NCI-H187 (cell line): ENCODE data around the gene USP6NL.
A peak's percentile ranks its signal among the peaks of the same experiment; 100 is the strongest.

Experiments used
- DNase-seq, 2 experiments: peaks; one replicate each; lab custom pipeline; 2025; lab: John Stamatoyannopoulos, UW

Gene USP6NL

GRCh38 chr10:11415095-11415494, 196.4 kb downstream of the USP6NL start:
- DNase-seq, result no peak

DNA sequence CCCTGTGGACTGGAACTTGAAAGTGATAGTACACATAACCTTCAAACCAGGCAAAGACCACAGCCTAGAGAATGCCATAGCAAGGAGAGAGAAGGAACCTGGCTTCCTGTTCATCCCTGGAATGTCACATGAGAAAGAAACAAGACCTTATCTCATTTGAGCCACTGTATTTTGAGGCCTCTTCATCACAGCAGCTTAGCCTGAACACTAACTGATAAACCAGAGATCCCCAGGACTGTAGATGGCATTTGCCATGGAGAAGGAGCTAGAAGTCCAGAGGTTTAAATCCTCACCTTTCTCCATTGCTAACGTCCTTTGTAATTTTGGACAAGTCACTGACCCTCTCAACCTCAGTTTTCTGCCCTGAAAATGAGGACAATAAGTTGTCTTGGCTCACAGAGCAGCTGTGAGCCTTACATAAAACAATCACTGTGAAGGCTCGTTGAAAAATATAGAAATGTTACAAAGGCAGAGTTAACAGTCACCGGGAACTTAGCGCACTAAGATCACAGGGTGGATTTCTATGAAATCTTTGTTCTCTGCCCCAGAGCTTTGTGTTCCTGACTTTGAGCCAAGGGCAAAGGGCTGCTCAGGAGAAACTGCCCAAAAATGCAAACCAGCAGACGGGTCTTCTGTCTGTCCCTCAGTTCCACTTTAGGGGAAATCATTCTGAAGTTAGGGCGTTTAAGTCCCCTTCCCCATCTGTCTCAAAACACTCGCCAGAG, 197.0 kb downstream of the USP6NL start:
- no peak for DNase-seq

GRCh38 chr10:11411926-11412545, 199.4 kb downstream of the USP6NL start:
- DNase-seq, result no peak

DNA sequence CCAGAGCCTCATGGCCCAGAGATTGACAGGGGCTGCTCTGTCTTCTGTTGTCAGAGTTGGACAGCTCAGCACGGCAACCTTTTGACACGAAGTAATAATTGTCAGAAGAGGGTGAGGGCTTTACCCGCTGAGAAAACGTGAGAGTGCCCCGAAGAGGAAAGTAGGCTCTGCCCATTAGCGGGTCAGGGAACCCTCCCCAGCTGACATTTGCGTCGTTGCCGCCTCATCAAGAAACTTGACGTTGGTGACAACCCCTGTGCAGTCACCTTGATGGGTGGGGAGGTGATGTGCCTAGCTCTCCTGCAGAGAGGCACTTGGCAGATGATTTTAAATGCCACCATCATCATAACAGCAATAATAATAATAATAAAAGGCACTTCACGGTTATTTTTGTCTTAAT, 202.1 kb downstream of the USP6NL start:
- DNase-seq, result no peak

- no peak for DNase-seq
Observed at GRCh38 chr10:11407939-11408338, 203.5 kb downstream of the USP6NL start.

GRCh38 chr10:11406746-11407145, 204.7 kb downstream of the USP6NL start:
- DNase-seq, result no peak

DNA sequence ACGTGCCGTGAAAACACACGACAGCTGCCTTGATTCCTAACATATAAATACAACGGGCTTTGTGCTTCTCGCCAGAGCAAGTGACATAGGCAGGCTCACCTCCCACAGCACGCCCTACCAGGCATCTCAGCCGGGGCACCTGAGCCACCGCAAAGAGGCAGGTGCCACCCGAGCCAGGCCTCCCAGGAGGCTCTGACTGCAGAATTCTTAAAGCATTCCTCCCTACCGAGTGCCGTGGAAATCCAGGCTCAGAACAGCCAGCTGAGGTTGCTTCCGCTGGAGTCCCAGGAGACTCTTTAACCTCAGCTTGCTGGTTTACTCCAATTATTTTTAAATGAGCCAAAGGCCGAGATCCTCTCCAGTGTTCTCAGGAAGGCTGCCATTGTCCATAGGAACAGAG, 206.5 kb downstream of the USP6NL start:
- DNase-seq, result peak in 1 of 2 experiments; percentile 55
